ENCODE measurements around the gene ITPR1.

- TF ChIP-seq, protein P1, sequence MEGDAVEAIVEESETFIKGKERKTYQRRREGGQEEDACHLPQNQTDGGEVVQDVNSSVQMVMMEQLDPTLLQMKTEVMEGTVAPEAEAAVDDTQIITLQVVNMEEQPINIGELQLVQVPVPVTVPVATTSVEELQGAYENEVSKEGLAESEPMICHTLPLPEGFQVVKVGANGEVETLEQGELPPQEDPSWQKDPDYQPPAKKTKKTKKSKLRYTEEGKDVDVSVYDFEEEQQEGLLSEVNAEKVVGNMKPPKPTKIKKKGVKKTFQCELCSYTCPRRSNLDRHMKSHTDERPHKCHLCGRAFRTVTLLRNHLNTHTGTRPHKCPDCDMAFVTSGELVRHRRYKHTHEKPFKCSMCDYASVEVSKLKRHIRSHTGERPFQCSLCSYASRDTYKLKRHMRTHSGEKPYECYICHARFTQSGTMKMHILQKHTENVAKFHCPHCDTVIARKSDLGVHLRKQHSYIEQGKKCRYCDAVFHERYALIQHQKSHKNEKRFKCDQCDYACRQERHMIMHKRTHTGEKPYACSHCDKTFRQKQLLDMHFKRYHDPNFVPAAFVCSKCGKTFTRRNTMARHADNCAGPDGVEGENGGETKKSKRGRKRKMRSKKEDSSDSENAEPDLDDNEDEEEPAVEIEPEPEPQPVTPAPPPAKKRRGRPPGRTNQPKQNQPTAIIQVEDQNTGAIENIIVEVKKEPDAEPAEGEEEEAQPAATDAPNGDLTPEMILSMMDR (IDR thresholded peaks at IDR 0.05; ENCODE audit: poor library complexity, severe bottlenecking) = no peak
- TF ChIP-seq SMC3 (conservative IDR thresholded peaks at IDR 0.05; ENCODE audit: poor library complexity) = no peak
- TF ChIP-seq EZH2 (IDR thresholded peaks at IDR 0.05; ENCODE audit: borderline replicate concordance, insufficient read depth, low read length, poor library complexity, severe bottlenecking) = no peak
- TF ChIP-seq TAF1 (IDR thresholded peaks at IDR 0.05; ENCODE audit: low read depth) = no peak
Observed at GRCh38 chr3:4782095-4782494, 288.9 kb downstream of the ITPR1 start.

Data from neural cell (in vitro differentiated cells).